Renal pelvis (tissue), 4 donors: Measurements from ENCODE around the gene THTPA. TPM values are rescaled to one million over a fixed set of nuclear protein-coding genes. Genes with fewer than 3 reads are reported as not detected.
"Not testable (repeated sequence)": the region's sequence is repeated elsewhere in the genome, so short reads cannot be mapped to it uniquely, and the experiment has no call there.

ENCODE experiments used
- DNase-seq: peaks from one replicate; pipeline ENCODE4 v3.0.0-alpha.2; 2013
- polyA plus RNA-seq, 3 donors: library from polyadenylated mRNA; unstranded; fragments of 120-200 nt; gene quantifications; one replicate each; pipeline ENCODE4 v1.2.1, GENCODE V29; 2013; ENCODE audit not compliant: insufficient read length in 3 of 3

The THTPA gene
- polyA plus RNA-seq, 3 donors, result 19.0 to 20.5 (median 19.7) TPM

GRCh38 chr14:23528555-23528954, 27.5 kb upstream of the THTPA start:
- no peak for DNase-seq

- no peak for DNase-seq
Measured at GRCh38 chr14:23529016-23529415, 27.1 kb upstream of the THTPA start.

GRCh38 chr14:23530375-23531055, 25.6 kb upstream of the THTPA start:
- DNase-seq, result peak; percentile 37

GRCh38 chr14:23531391-23531790, 24.7 kb upstream of the THTPA start:
- no peak for DNase-seq

- DNase-seq, result no peak
Measured at GRCh38 chr14:23532658-23533057, 23.4 kb upstream of the THTPA start.

GRCh38 chr14:23533652-23534435, 22.2 kb upstream of the THTPA start:
- DNase-seq, result no peak

- DNase-seq, result no peak
Measured at GRCh38 chr14:23535943-23536342, 20.1 kb upstream of the THTPA start.

- no peak for DNase-seq
Measured at GRCh38 chr14:23536494-23536893, 19.6 kb upstream of the THTPA start.

GRCh38 chr14:23536906-23537305, 19.2 kb upstream of the THTPA start:
- not testable (repeated sequence) for DNase-seq

- no peak for DNase-seq
Measured at GRCh38 chr14:23537351-23538049, 18.6 kb upstream of the THTPA start.

GRCh38 chr14:23538050-23538718, 17.9 kb upstream of the THTPA start:
- DNase-seq, result no peak

GRCh38 chr14:23538785-23539184, 17.3 kb upstream of the THTPA start:
- peak; percentile 67 for DNase-seq

GRCh38 chr14:23539248-23540140, 16.6 kb upstream of the THTPA start:
- peak; percentile 69 for DNase-seq

- DNase-seq, result no peak
Measured at GRCh38 chr14:23540141-23540469, 16.0 kb upstream of the THTPA start.

- DNase-seq, result no peak
Measured at GRCh38 chr14:23542261-23542660, 13.8 kb upstream of the THTPA start.

- DNase-seq, result no peak
Measured at GRCh38 chr14:23543403-23543802, 12.7 kb upstream of the THTPA start.

- DNase-seq, result no peak
Measured at GRCh38 chr14:23544511-23545447, 11.3 kb upstream of the THTPA start.

GRCh38 chr14:23545740-23546365, 10.2 kb upstream of the THTPA start:
- no peak for DNase-seq

- no peak for DNase-seq
Measured at GRCh38 chr14:23546450-23547035, 9.5 kb upstream of the THTPA start.
